HCT116 (cell line): ENCODE data around the gene GLDC. TPM values are rescaled to one million over a fixed set of nuclear protein-coding genes. Genes with fewer than 3 reads are reported as not detected.

ENCODE experiments used
- ATAC-seq: fragments of 200-7000 bp; cut with Tn5 transposase; 2 replicates; pipeline ENCODE4 v1.9.1; 2020; ENCODE audit warnings: mild to moderate bottlenecking, moderate library complexity
- BruUV-seq: library from RNA; stranded (reverse); fragments of 400-500 nt; replicated peaks from 2 replicates; lab custom pipeline; 2021; lab: Mats Ljungman, UMichigan
- CTCF ChIA-PET: fragments of 300-600 bp; sonication (Branson Sonifier 250); formaldehyde crosslinking; loops from one replicate; lab custom pipeline; 2021; ENCODE audit warnings: antibody characterized with exemption; lab: Charles Lee
- POLR2A ChIA-PET: fragments of 300-600, 350-600 bp; sonication (Branson Sonifier 250); formaldehyde crosslinking; loops from one replicate; lab custom pipeline; 2021; ENCODE audit warnings: antibody characterized with exemption; lab: Charles Lee
- RAD21 ChIA-PET, 2 experiments: fragments of 300-600 bp; sonication (Branson Sonifier 250); formaldehyde crosslinking; loops; one replicate each; lab custom pipeline; 2023; ENCODE audit warnings: low total read pairs in 2 of 2; ENCODE audit not compliant: uncharacterized antibody in 2 of 2, unreplicated experiment in 2 of 2, low non-redundant PET in 1 of 2; lab: Charles Lee
- DNase-seq: peaks from one replicate; pipeline ENCODE4 v3.0.0-alpha.2; 2010; ENCODE audit warnings: low read depth, low spot score
- H2AFZ ChIP-seq: fragments of 200-600 bp; shearing (Covaris generic), sonication (generic); 2 replicates; pipeline ENCODE4 v1.6.1; 2017; ENCODE audit warnings: low read depth, mixed run types, mixed read lengths, antibody characterized with exemption, low read length; ENCODE audit not compliant: poor library complexity, severe bottlenecking
- H3K27ac ChIP-seq: 2 replicates; pipeline ENCODE4 v1.5.1; 2012; ENCODE audit warnings: low read depth, low read length
- H3K27me3 ChIP-seq: fragments of 200-600 bp; sonication (generic); 2 replicates; pipeline ENCODE4 v1.6.1; 2016; ENCODE audit warnings: mixed run types, low read length, mixed read lengths; ENCODE audit not compliant: insufficient read depth
- H3K36me3 ChIP-seq, 2 experiments: fragments of 200-500 bp in 1 of 2; fragments of 200-600 bp in 1 of 2; sonication (Bioruptor generic) in 1 of 2; sonication (generic) in 1 of 2; 2 replicates each; pipeline versions ENCODE4 v1.5.1 to v1.6.1; 2014 to 2016; ENCODE audit warnings: low read length in 2 of 2, inconsistent platforms in 1 of 2, mixed read lengths in 1 of 2, mixed run types in 1 of 2; ENCODE audit not compliant: insufficient read depth in 2 of 2, control insufficient read depth in 1 of 2
- H3K4me1 ChIP-seq, 2 experiments: fragments of 200-600 bp in 1 of 2; sonication (generic) in 1 of 2; 2 replicates each; pipeline versions ENCODE4 v1.5.1 to v1.6.1; 2012 to 2017; ENCODE audit warnings: low read length in 2 of 2, inconsistent platforms in 1 of 2, mild to moderate bottlenecking in 1 of 2, mixed read lengths in 1 of 2, mixed run types in 1 of 2, moderate library complexity in 1 of 2; ENCODE audit not compliant: insufficient read depth in 2 of 2, control insufficient read depth in 1 of 2
- H3K4me2 ChIP-seq: fragments of 200-600 bp; sonication (generic); 2 replicates; pipeline ENCODE4 v1.6.1; 2017; ENCODE audit warnings: mixed run types, low read length, mixed read lengths
- H3K4me3 ChIP-seq, 2 experiments: fragments of 200-600 bp in 1 of 2; sonication (generic) in 1 of 2; replicated peaks in 1 of 2; 2 replicates each; pipeline ENCODE4 v1.5.1; 2011 to 2016; ENCODE audit warnings: low read length in 2 of 2, control low read depth in 1 of 2, low read depth in 1 of 2, mild to moderate bottlenecking in 1 of 2, mixed read lengths in 1 of 2, mixed run types in 1 of 2
- H3K79me2 ChIP-seq: fragments of 200-600 bp; sonication (generic); 2 replicates; pipeline ENCODE4 v1.6.1; 2017; ENCODE audit warnings: mild to moderate bottlenecking, mixed run types, low read length, moderate library complexity, mixed read lengths; ENCODE audit not compliant: insufficient read depth
- H3K9ac ChIP-seq: fragments of 200-600 bp; sonication (generic); 2 replicates; pipeline ENCODE4 v1.6.1; 2016; ENCODE audit warnings: low read length, mixed read lengths
- H3K9me2 ChIP-seq: fragments of 200-600 bp; sonication (generic), shearing (Covaris generic); 2 replicates; pipeline ENCODE4 v1.6.1; 2017; ENCODE audit warnings: mixed run types, mild to moderate bottlenecking, moderate library complexity; ENCODE audit not compliant: insufficient read depth
- H3K9me3 ChIP-seq, 2 experiments: fragments of 200-500 bp in 1 of 2; fragments of 200-600 bp in 1 of 2; sonication (Bioruptor generic) in 1 of 2; sonication (generic) in 1 of 2; 2 replicates each; pipeline ENCODE4 v1.6.1; 2014 to 2017; ENCODE audit warnings: low read length in 2 of 2, mixed read lengths in 2 of 2, inconsistent platforms in 1 of 2, low read depth in 1 of 2, mild to moderate bottlenecking in 1 of 2, mixed run types in 1 of 2, moderate library complexity in 1 of 2; ENCODE audit not compliant: control insufficient read depth in 1 of 2, insufficient read depth in 1 of 2
- H4K20me1 ChIP-seq: fragments of 200-600 bp; sonication (generic), shearing (Covaris generic); 2 replicates; pipeline ENCODE4 v1.6.1; 2017; ENCODE audit warnings: mixed run types, mild to moderate bottlenecking, moderate library complexity; ENCODE audit not compliant: insufficient read depth
- CBX3 ChIP-seq: IDR thresholded peaks from 2 replicates; pipeline ENCODE4 v1.6.1; 2012; ENCODE audit warnings: low read depth
- CEBPB ChIP-seq: IDR thresholded peaks from 2 replicates; pipeline ENCODE4 v1.6.1; 2012; ENCODE audit warnings: low read depth
- CTCF ChIP-seq, 3 experiments: fragments of 200-600 bp in 1 of 3; sonication (generic) in 1 of 3; IDR thresholded peaks in 2 of 3; conservative IDR thresholded peaks in 1 of 3; 2 replicates each; pipeline ENCODE4 v1.5.1; 2012 to 2017; ENCODE audit warnings: low read depth in 2 of 3, low read length in 2 of 3, antibody characterized with exemption in 1 of 3, borderline replicate concordance in 1 of 3, control low read depth in 1 of 3, mild to moderate bottlenecking in 1 of 3, mixed read lengths in 1 of 3, mixed run types in 1 of 3, moderate library complexity in 1 of 3; ENCODE audit not compliant: insufficient read depth in 1 of 3
- EZH2 ChIP-seq: fragments of 200-600 bp; sonication (generic); IDR thresholded peaks from 2 replicates; pipeline ENCODE4 v1.6.1; 2017; ENCODE audit warnings: antibody characterized with exemption, mixed run types
- EZH2phosphoT487 ChIP-seq: fragments of 200-600 bp; IDR thresholded peaks from 2 replicates; pipeline ENCODE4 v1.6.1; 2018; ENCODE audit warnings: antibody characterized with exemption, borderline replicate concordance
- POLR2A ChIP-seq: IDR thresholded peaks from 2 replicates; pipeline ENCODE4 v1.7.0; 2011; ENCODE audit warnings: borderline replicate concordance; ENCODE audit not compliant: insufficient read depth, insufficient read length; ENCODE audit errors: extremely low read depth
- POLR2AphosphoS5 ChIP-seq: IDR thresholded peaks from 2 replicates; pipeline ENCODE4 v1.6.1; 2011; ENCODE audit warnings: mild to moderate bottlenecking, low read depth, low read length, moderate library complexity
- SIN3A ChIP-seq: IDR thresholded peaks from 2 replicates; pipeline ENCODE4 v1.6.1; 2012; ENCODE audit warnings: low read depth
- SRF ChIP-seq: IDR thresholded peaks from 2 replicates; pipeline ENCODE4 v1.6.1; 2012; ENCODE audit warnings: low read depth
- ZBTB33 ChIP-seq: IDR thresholded peaks from 2 replicates; pipeline ENCODE4 v1.6.1; 2011; ENCODE audit warnings: mild to moderate bottlenecking, low read length, moderate library complexity; ENCODE audit not compliant: insufficient replicate concordance; ENCODE audit errors: extremely low read depth
- ZNF274 ChIP-seq: fragments of 200-500 bp; sonication (Bioruptor generic); IDR thresholded peaks from 2 replicates; pipeline ENCODE4 v1.6.1; 2014; ENCODE audit warnings: mild to moderate bottlenecking, low read depth, low read length, inconsistent platforms
- intact Hi-C: fragments of 100-400 bp; cut with micrococcal nuclease; formaldehyde crosslinking; loops from 2 replicates; pipeline ENCODE4 v1.10.0; 2022
- total RNA-seq: library from RNA; stranded (reverse); gene quantifications from one replicate; pipeline ENCODE4 v1.2.1, GENCODE V29; 2021; ENCODE audit not compliant: unreplicated experiment
- TF ChIP-seq, protein P1 (sequence below): IDR thresholded peaks from 2 replicates; pipeline ENCODE4 v1.6.1; 2012

GLDC gene
- total RNA-seq, 1 experiment from 2014 or later: 4.9 TPM

DNA sequence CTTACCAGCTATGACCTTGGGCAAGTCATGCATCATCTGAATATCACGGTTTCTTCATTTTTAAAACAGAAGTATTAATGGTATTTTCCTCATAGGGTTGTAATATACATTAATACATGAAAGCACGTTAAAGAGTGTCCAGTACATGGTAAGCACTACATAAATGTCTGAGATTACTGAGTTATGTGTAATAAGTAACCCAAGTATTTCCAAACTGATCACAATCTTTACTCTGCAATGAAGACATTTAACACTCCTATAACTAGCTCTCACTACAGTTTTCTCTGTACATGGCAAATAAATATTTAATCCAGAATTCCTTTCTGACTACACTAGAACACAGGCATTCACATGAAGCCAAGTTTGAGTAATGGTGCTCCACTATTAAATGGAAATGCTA is 4.0 kb downstream of the GLDC start:
- no peak overlapping the region for H3K4me2 ChIP-seq
- ChIA-PET RAD21 (no interaction called here), POLR2A (no interaction called here), CTCF (no interaction called here)
- H3K36me3 ChIP-seq: no peaks in the 10 kb centered on the region
- no peak overlapping the region for H3K27ac ChIP-seq
- peaks cover 2 to 4% of the 10 kb centered on the region in 2 experiments; a peak in 2 of 4 replicates for H3K4me1 ChIP-seq
- no peaks in the 10 kb centered on the region for H3K27me3 ChIP-seq
- no peak overlapping the region for H3K9ac ChIP-seq
- BruUV-seq: no TSS peak
- H3K9me3 ChIP-seq: no peaks in the 10 kb centered on the region
- DNase-seq (no peak), ATAC-seq (no peak)
- H4K20me1 ChIP-seq: no peaks in the 10 kb centered on the region
- H3K79me2 ChIP-seq: no peaks in the 10 kb centered on the region
- intact Hi-C loops: no loop called here
- H2AFZ ChIP-seq: no peak overlapping the region
- TF ChIP-seq, protein P1, sequence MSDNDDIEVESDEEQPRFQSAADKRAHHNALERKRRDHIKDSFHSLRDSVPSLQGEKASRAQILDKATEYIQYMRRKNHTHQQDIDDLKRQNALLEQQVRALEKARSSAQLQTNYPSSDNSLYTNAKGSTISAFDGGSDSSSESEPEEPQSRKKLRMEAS: no peak
- TF ChIP-seq CEBPB: no peak
- no peak for TF ChIP-seq CBX3
- no peak for TF ChIP-seq ZNF274
- TF ChIP-seq POLR2A: no peak
- no peak for TF ChIP-seq ZBTB33
- TF ChIP-seq SIN3A: no peak
- no peak for TF ChIP-seq EZH2phosphoT487
- TF ChIP-seq EZH2: no peak
- TF ChIP-seq, all 23 proteins: peak for 0
- H3K9me2 ChIP-seq: no peaks in the 10 kb centered on the region
- no peak overlapping the region for H3K4me3 ChIP-seq

DNA sequence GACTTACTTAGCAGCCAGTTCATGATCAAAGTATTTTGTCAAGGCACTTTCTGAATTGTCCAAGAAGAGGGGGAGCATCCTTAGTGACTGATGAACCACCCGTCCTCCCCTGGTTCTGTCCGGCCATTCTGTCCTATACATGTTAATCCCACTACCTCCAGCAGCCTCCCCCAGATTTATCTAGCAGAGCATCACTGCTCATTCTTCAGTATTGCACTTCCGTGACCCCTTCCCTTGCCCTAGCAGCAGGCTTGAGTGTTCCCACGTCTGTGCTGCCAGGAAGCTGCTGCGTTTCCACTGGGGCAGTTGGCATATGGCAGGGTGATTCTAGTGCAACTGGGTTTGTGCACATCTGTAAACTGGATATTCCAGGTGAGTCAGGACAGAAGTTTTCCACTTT is 4.5 kb downstream of the GLDC start:
- RAD21 ChIA-PET: no interaction called here
- Histone ChIP-seq H3K27me3 (no peaks in the 10 kb centered on the region), H4K20me1 (no peaks in the 10 kb centered on the region), H3K27ac (no peak overlapping the region), H3K9ac (no peak overlapping the region), H3K79me2 (no peaks in the 10 kb centered on the region)
- intact Hi-C loops: no loop called here
- ATAC-seq: no peak
- no peak for TF ChIP-seq EZH2phosphoT487
- TF ChIP-seq SIN3A: no peak
- no peak for TF ChIP-seq CTCF (IDR thresholded peaks at IDR 0.05 in 2 of 3, conservative IDR thresholded peaks at IDR 0.05 in 1 of 3; ENCODE audit: borderline replicate concordance in 1 of 3, insufficient read depth in 1 of 3, low read depth in 2 of 3, low read length in 2 of 3)
- no peak for TF ChIP-seq POLR2AphosphoS5
- TF ChIP-seq, protein P1: no peak
- TF ChIP-seq SRF: no peak
- TF ChIP-seq POLR2A: no peak
- TF ChIP-seq, all 23 proteins: peak for 0
- ChIA-PET POLR2A (no interaction called here), CTCF (no interaction called here)
- Histone ChIP-seq H3K4me2 (no peak overlapping the region), H3K4me1 (no peaks in the 10 kb centered on the region; a peak in 1 of 4 replicates), H2AFZ (no peak overlapping the region), H3K36me3 (no peaks in the 10 kb centered on the region), H3K9me3 (no peaks in the 10 kb centered on the region), H3K9me2 (no peaks in the 10 kb centered on the region), H3K4me3 (no peak overlapping the region)
- BruUV-seq: no TSS peak
- DNase-seq: no peak
